Measurements from ENCODE around the gene FANCC.

FANCC gene

DNA sequence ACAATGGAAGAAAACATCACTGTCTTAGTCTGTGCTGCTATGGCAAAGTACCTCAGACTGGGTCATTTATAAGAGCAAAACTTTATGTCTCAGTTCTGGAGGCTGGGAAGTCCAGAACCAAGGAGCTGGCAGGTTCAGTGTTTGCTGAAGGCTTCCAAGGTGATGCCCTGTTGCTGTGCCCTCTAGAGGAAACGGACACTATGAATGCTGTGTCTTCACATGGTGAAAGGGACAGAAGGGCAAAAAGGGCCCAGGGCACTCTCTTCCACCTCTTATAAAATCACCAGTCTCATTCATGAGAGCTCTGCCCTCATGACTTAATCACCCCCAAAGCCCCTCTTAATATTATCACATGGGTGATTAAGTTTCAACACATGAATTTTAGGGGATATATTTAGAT is 143.5 kb downstream of the FANCC start:
- Histone ChIP-seq H4K91ac (ENCODE audit: low read length) (no peak overlapping the region), H2BK120ac (ENCODE audit: low read depth, low read length) (no peak overlapping the region), H2BK5ac (ENCODE audit: low read depth, low read length, poor library complexity, severe bottlenecking) (no peak overlapping the region), H2BK12ac (ENCODE audit: low read length in 2 of 2) (no peak overlapping the region), H3K27me3 (ENCODE audit: control insufficient read depth in 1 of 2, insufficient read depth in 1 of 2, low read length in 2 of 2) (no peaks in the 10 kb centered on the region), H2AK5ac (ENCODE audit: low read length, severe bottlenecking) (no peak overlapping the region), H3K23ac (ENCODE audit: low read length in 2 of 2) (no peak overlapping the region), H3K14ac (ENCODE audit: low read length in 2 of 2) (no peak overlapping the region), H3K4ac (ENCODE audit: low read depth in 1 of 2, low read length in 2 of 2) (no peak overlapping the region), H3K18ac (ENCODE audit: low read depth in 1 of 2, low read length in 2 of 2) (no peak overlapping the region), H3K4me2 (ENCODE audit: low read length, poor library complexity, severe bottlenecking) (no peak overlapping the region), H2BK15ac (ENCODE audit: low read depth, poor library complexity, severe bottlenecking) (no peak overlapping the region), H4K8ac (ENCODE audit: low read length) (no peak overlapping the region), H3K27ac (ENCODE audit: low read length, poor library complexity, severe bottlenecking) (no peak overlapping the region), H2AFZ (ENCODE audit: low read depth, low read length) (no peak overlapping the region), H3K79me1 (replicated peaks; ENCODE audit: low read length, poor library complexity, severe bottlenecking) (peaks cover 8% of the 10 kb centered on the region), H3K4me1 (ENCODE audit: control insufficient read depth, insufficient read depth, low read depth, low read length) (peaks cover 5% of the 10 kb centered on the region), H3K9ac (ENCODE audit: low read length) (no peak overlapping the region), H3K4me3 (ENCODE audit: insufficient read depth in 1 of 2, low read depth in 1 of 2, low read length in 2 of 2) (no peak overlapping the region), H3K9me3 (ENCODE audit: control insufficient read depth, low read length) (no peaks in the 10 kb centered on the region), H3K36me3 (ENCODE audit: control insufficient read depth in 1 of 2, insufficient read depth in 2 of 2, low read depth in 1 of 2, low read length in 2 of 2) (no peaks in the 10 kb centered on the region)
- no peak for DNase-seq
- WGBS: 83% methylated on average over 1 of the region's 1 CpG

DNA sequence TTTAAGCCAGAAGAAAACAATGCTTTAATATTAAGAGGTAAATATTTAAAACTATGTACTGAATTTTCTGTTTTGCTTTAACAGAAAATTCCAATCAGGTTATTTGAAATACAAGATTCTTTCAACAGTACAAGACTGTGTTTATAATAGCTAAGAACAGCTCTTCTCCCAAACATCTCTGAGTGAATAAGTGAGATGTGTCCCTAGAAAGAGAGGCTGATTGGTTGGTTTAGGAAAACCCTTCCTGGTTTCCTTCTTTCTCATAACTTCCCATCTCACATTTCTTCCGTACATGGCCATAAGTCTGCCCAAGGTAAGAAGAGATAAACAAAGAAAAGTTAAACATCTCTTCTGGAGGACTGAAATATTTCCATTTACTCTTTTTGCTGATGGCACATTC is 145.9 kb downstream of the FANCC start:
- H3K4me1 ChIP-seq (ENCODE audit: control insufficient read depth, insufficient read depth, low read depth, low read length): peaks cover 5% of the 10 kb centered on the region
- WGBS: no CpG with 5 or more reads among the region's 1 CpG
- no peak overlapping the region for H4K91ac ChIP-seq (ENCODE audit: low read length)
- H3K18ac ChIP-seq (ENCODE audit: low read depth in 1 of 2, low read length in 2 of 2): no peak overlapping the region
- H3K27ac ChIP-seq (ENCODE audit: low read length, poor library complexity, severe bottlenecking): peak overlapping the region; percentile 37
- no peak overlapping the region for H3K4me2 ChIP-seq (ENCODE audit: low read length, poor library complexity, severe bottlenecking)
- no peak overlapping the region for H3K4ac ChIP-seq (ENCODE audit: low read depth in 1 of 2, low read length in 2 of 2)
- H2BK120ac ChIP-seq (ENCODE audit: low read depth, low read length): no peak overlapping the region
- H3K9ac ChIP-seq (ENCODE audit: low read length): no peak overlapping the region
- no peak overlapping the region for H2AFZ ChIP-seq (ENCODE audit: low read depth, low read length)
- no peak overlapping the region for H2AK5ac ChIP-seq (ENCODE audit: low read length, severe bottlenecking)
- no peak overlapping the region for H3K14ac ChIP-seq (ENCODE audit: low read length in 2 of 2)
- H4K8ac ChIP-seq (ENCODE audit: low read length): no peak overlapping the region
- peak; percentile 57 for DNase-seq
- H3K27me3 ChIP-seq (ENCODE audit: control insufficient read depth in 1 of 2, insufficient read depth in 1 of 2, low read length in 2 of 2): no peaks in the 10 kb centered on the region
- no peak overlapping the region for H2BK15ac ChIP-seq (ENCODE audit: low read depth, poor library complexity, severe bottlenecking)
- H3K79me1 ChIP-seq (replicated peaks; ENCODE audit: low read length, poor library complexity, severe bottlenecking): peaks cover 6% of the 10 kb centered on the region
- H3K4me3 ChIP-seq (ENCODE audit: insufficient read depth in 1 of 2, low read depth in 1 of 2, low read length in 2 of 2): no peak overlapping the region
- no peaks in the 10 kb centered on the region for H3K9me3 ChIP-seq (ENCODE audit: control insufficient read depth, low read length)
- H2BK5ac ChIP-seq (ENCODE audit: low read depth, low read length, poor library complexity, severe bottlenecking): no peak overlapping the region
- H3K23ac ChIP-seq (ENCODE audit: low read length in 2 of 2): no peak overlapping the region
- no peaks in the 10 kb centered on the region for H3K36me3 ChIP-seq (ENCODE audit: control insufficient read depth in 1 of 2, insufficient read depth in 2 of 2, low read depth in 1 of 2, low read length in 2 of 2)
- H2BK12ac ChIP-seq (ENCODE audit: low read length in 2 of 2): no peak overlapping the region

GRCh38 chr9:95171001-95171400 is 146.5 kb downstream of the FANCC start:
- no peak overlapping the region for H4K8ac ChIP-seq (ENCODE audit: low read length)
- H3K9ac ChIP-seq (ENCODE audit: low read length): no peak overlapping the region
- no peak overlapping the region for H2AFZ ChIP-seq (ENCODE audit: low read depth, low read length)
- 17% methylated on average over 2 of the region's 4 CpGs for WGBS
- no peak overlapping the region for H3K18ac ChIP-seq (ENCODE audit: low read depth in 1 of 2, low read length in 2 of 2)
- no peak overlapping the region for H3K23ac ChIP-seq (ENCODE audit: low read length in 2 of 2)
- H3K36me3 ChIP-seq (ENCODE audit: control insufficient read depth in 1 of 2, insufficient read depth in 2 of 2, low read depth in 1 of 2, low read length in 2 of 2): no peaks in the 10 kb centered on the region
- peaks cover 6% of the 10 kb centered on the region for H3K79me1 ChIP-seq (replicated peaks; ENCODE audit: low read length, poor library complexity, severe bottlenecking)
- H3K27me3 ChIP-seq (ENCODE audit: control insufficient read depth in 1 of 2, insufficient read depth in 1 of 2, low read length in 2 of 2): no peaks in the 10 kb centered on the region
- H3K27ac ChIP-seq (ENCODE audit: low read length, poor library complexity, severe bottlenecking): peak overlapping the region; percentile 46
- no peak overlapping the region for H2BK12ac ChIP-seq (ENCODE audit: low read length in 2 of 2)
- H3K4ac ChIP-seq (ENCODE audit: low read depth in 1 of 2, low read length in 2 of 2): no peak overlapping the region
- no peak overlapping the region for H3K4me3 ChIP-seq (ENCODE audit: insufficient read depth in 1 of 2, low read depth in 1 of 2, low read length in 2 of 2)
- DNase-seq: peak; percentile 74
- no peak overlapping the region for H2BK120ac ChIP-seq (ENCODE audit: low read depth, low read length)
- no peaks in the 10 kb centered on the region for H3K9me3 ChIP-seq (ENCODE audit: control insufficient read depth, low read length)
- H2BK15ac ChIP-seq (ENCODE audit: low read depth, poor library complexity, severe bottlenecking): no peak overlapping the region
- H3K4me1 ChIP-seq (ENCODE audit: control insufficient read depth, insufficient read depth, low read depth, low read length): peaks cover 5% of the 10 kb centered on the region
- H4K91ac ChIP-seq (ENCODE audit: low read length): no peak overlapping the region
- H2BK5ac ChIP-seq (ENCODE audit: low read depth, low read length, poor library complexity, severe bottlenecking): no peak overlapping the region
- no peak overlapping the region for H3K4me2 ChIP-seq (ENCODE audit: low read length, poor library complexity, severe bottlenecking)
- H3K14ac ChIP-seq (ENCODE audit: low read length in 2 of 2): no peak overlapping the region
- no peak overlapping the region for H2AK5ac ChIP-seq (ENCODE audit: low read length, severe bottlenecking)

DNA sequence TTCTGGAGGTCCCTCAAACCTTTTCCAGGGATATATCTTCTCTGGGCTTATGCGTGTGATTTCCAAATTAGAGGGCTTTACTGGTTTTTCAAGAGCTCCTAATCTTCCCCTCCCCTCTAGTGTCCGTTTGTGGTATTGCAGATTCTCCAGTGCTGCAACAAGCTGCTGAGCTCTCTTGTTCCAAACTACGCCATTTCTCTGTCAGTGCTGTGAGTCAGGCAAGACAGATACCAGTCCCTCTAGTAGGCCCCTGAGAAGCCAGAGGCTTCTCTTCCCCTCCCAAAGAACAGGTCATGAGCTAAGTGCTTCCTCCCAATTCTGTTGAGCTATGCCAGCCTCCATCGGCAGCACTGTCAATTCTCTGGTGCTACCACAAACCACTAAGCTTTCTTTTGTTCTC is 149.5 kb downstream of the FANCC start:
- peaks cover 2% of the 10 kb centered on the region for H3K4me1 ChIP-seq (ENCODE audit: control insufficient read depth, insufficient read depth, low read depth, low read length)
- H3K79me1 ChIP-seq (replicated peaks; ENCODE audit: low read length, poor library complexity, severe bottlenecking): peaks cover under 1% of the 10 kb centered on the region
- peaks cover 6% of the 10 kb centered on the region for H3K9me3 ChIP-seq (ENCODE audit: control insufficient read depth, low read length)
- H3K18ac ChIP-seq (ENCODE audit: low read depth in 1 of 2, low read length in 2 of 2): no peak overlapping the region
- no peaks in the 10 kb centered on the region for H3K36me3 ChIP-seq (ENCODE audit: control insufficient read depth in 1 of 2, insufficient read depth in 2 of 2, low read depth in 1 of 2, low read length in 2 of 2)
- H3K4ac ChIP-seq (ENCODE audit: low read depth in 1 of 2, low read length in 2 of 2): no peak overlapping the region
- H4K91ac ChIP-seq (ENCODE audit: low read length): no peak overlapping the region
- no peak overlapping the region for H3K4me2 ChIP-seq (ENCODE audit: low read length, poor library complexity, severe bottlenecking)
- no peak overlapping the region for H3K9ac ChIP-seq (ENCODE audit: low read length)
- no peak overlapping the region for H2BK5ac ChIP-seq (ENCODE audit: low read depth, low read length, poor library complexity, severe bottlenecking)
- H2BK12ac ChIP-seq (ENCODE audit: low read length in 2 of 2): no peak overlapping the region
- H3K4me3 ChIP-seq (ENCODE audit: insufficient read depth in 1 of 2, low read depth in 1 of 2, low read length in 2 of 2): no peak overlapping the region
- no peak overlapping the region for H2BK15ac ChIP-seq (ENCODE audit: low read depth, poor library complexity, severe bottlenecking)
- no peak overlapping the region for H2BK120ac ChIP-seq (ENCODE audit: low read depth, low read length)
- H4K8ac ChIP-seq (ENCODE audit: low read length): no peak overlapping the region
- no peak overlapping the region for H2AK5ac ChIP-seq (ENCODE audit: low read length, severe bottlenecking)
- peak; percentile 97 for DNase-seq
- WGBS: 12% methylated on average over 4 of the region's 4 CpGs
- no peak overlapping the region for H3K23ac ChIP-seq (ENCODE audit: low read length in 2 of 2)
- H3K14ac ChIP-seq (ENCODE audit: low read length in 2 of 2): no peak overlapping the region
- no peak overlapping the region for H3K27ac ChIP-seq (ENCODE audit: low read length, poor library complexity, severe bottlenecking)
- no peaks in the 10 kb centered on the region for H3K27me3 ChIP-seq (ENCODE audit: control insufficient read depth in 1 of 2, insufficient read depth in 1 of 2, low read length in 2 of 2)
- H2AFZ ChIP-seq (ENCODE audit: low read depth, low read length): no peak overlapping the region

Measured in mesenchymal stem cell (in vitro differentiated cells and primary cell).